Measurements from ENCODE around the gene KCNQ5.
"Not testable (repeated sequence)": the region's sequence is repeated elsewhere in the genome, so short reads cannot be mapped to it uniquely, and the experiment has no call there.

KCNQ5 gene

GRCh38 chr6:72856801-72857200 lies 234.9 kb downstream of the KCNQ5 start:
- DNase-seq: no peak

GRCh38 chr6:72857791-72858585 lies 236.1 kb downstream of the KCNQ5 start:
- no peak for DNase-seq

GRCh38 chr6:72861059-72861458 lies 239.2 kb downstream of the KCNQ5 start:
- DNase-seq: no peak

- DNase-seq: no peak
Measured at GRCh38 chr6:72861935-72862432, 240.1 kb downstream of the KCNQ5 start.

- no peak for DNase-seq
Measured at GRCh38 chr6:72863131-72863530, 241.3 kb downstream of the KCNQ5 start.

- DNase-seq: no peak
Measured at GRCh38 chr6:72864236-72864635, 242.4 kb downstream of the KCNQ5 start.

- DNase-seq: no peak
Measured at GRCh38 chr6:72864799-72865198, 242.9 kb downstream of the KCNQ5 start.

GRCh38 chr6:72865467-72865866 lies 243.6 kb downstream of the KCNQ5 start:
- DNase-seq: no peak

- DNase-seq: no peak
Measured at GRCh38 chr6:72869621-72870020, 247.8 kb downstream of the KCNQ5 start.

GRCh38 chr6:72873433-72873832 lies 251.6 kb downstream of the KCNQ5 start:
- no peak for DNase-seq

- DNase-seq: no peak
Measured at GRCh38 chr6:72876256-72876655, 254.4 kb downstream of the KCNQ5 start.

GRCh38 chr6:72886170-72886569 lies 264.3 kb downstream of the KCNQ5 start:
- no peak for DNase-seq

GRCh38 chr6:72890233-72890632 lies 268.4 kb downstream of the KCNQ5 start:
- peak; percentile 4 for DNase-seq

- no peak for DNase-seq
Measured at GRCh38 chr6:72890671-72891070, 268.8 kb downstream of the KCNQ5 start.

- no peak for DNase-seq
Measured at GRCh38 chr6:72892901-72893300, 271.0 kb downstream of the KCNQ5 start.

- peak; percentile 27 for DNase-seq
Measured at GRCh38 chr6:72894091-72894490, 272.2 kb downstream of the KCNQ5 start.

GRCh38 chr6:72898313-72898712 lies 276.4 kb downstream of the KCNQ5 start:
- DNase-seq: not testable (repeated sequence)

- DNase-seq: no peak
Measured at GRCh38 chr6:72905705-72906478, 284.0 kb downstream of the KCNQ5 start.

- no peak for DNase-seq
Measured at GRCh38 chr6:72911463-72912155, 289.7 kb downstream of the KCNQ5 start.

- no peak for DNase-seq
Measured at GRCh38 chr6:72913797-72914196, 291.9 kb downstream of the KCNQ5 start.

- no peak for DNase-seq
Measured at GRCh38 chr6:72916298-72916697, 294.4 kb downstream of the KCNQ5 start.

GRCh38 chr6:72916906-72917305 lies 295.0 kb downstream of the KCNQ5 start:
- DNase-seq: no peak

GRCh38 chr6:72922401-72922800 lies 300.5 kb downstream of the KCNQ5 start:
- no peak for DNase-seq
